ENCODE results near the gene SRRT.
A peak's percentile ranks its signal among the peaks of the same experiment; 100 is the strongest.

The SRRT gene

GRCh38 chr7:100829150-100829716 is 45.7 kb upstream of the SRRT start:
- TF ChIP-seq CTCF (IDR thresholded peaks at IDR 0.05; ENCODE audit: extremely low read depth, missing control alignments) = no peak
- peak; percentile 17 for DNase-seq (ENCODE audit: low spot score)

DNA sequence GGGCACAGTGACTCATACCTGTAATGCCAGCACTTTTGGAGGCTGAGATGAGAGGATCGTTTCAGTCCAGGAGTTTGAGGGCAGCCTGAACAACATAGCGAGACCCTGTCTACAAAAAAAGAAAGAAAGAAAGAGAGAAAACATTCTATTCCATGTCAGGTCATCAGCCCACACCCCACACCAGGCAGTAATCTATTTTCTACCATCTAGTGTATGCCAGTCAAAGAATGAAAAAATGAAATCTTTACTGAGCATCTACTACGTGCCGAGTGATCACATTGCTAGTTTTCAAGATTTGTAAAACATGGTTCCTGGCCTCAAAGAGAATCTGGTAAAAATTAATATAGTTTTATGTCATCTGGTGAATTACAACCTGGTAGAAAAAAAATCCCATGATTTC is 44.5 kb upstream of the SRRT start:
- no peak for TF ChIP-seq CTCF (IDR thresholded peaks at IDR 0.05; ENCODE audit: extremely low read depth, missing control alignments)
- no peak for DNase-seq (ENCODE audit: low spot score)

DNA sequence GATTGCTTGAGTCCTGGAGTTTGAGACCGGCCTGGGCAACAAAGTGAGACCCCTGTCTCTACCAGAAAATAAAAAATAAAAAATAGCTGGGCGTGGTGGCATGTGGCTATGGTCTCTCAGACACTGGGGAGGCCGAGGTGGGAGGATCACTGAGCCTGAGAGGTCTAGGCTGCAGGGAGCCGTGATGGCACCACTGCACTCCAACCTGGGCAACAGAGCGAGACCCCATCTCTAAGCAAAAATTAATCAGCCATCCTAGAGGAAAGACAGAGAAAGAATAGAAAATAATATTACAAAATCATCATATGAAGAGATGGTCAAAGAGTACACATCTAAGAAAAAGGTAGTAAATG is 42.6 kb upstream of the SRRT start:
- no peak for DNase-seq (ENCODE audit: low spot score)
- no peak for TF ChIP-seq CTCF (IDR thresholded peaks at IDR 0.05; ENCODE audit: extremely low read depth, missing control alignments)

GRCh38 chr7:100835903-100836811 is 38.7 kb upstream of the SRRT start:
- TF ChIP-seq CTCF (IDR thresholded peaks at IDR 0.05; ENCODE audit: extremely low read depth, missing control alignments) = no peak
- DNase-seq (ENCODE audit: low spot score) = peak; percentile 13

DNA sequence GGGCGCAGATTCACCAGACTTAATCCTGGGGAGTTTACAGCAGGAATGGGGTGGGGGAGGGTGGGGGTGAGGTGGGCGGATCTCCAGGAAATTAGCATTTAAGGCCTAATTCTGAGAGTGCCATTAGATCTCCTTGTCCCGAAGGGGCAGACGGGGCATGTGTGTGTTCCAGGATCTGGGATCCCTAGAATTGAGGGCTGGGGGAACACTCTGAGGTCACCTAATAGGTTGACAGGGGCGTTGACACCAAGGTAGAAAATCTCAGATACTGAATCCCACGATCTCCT is 38.1 kb upstream of the SRRT start:
- TF ChIP-seq CTCF (IDR thresholded peaks at IDR 0.05; ENCODE audit: extremely low read depth, missing control alignments) = no peak
- peak; percentile 22 for DNase-seq (ENCODE audit: low spot score)

DNA sequence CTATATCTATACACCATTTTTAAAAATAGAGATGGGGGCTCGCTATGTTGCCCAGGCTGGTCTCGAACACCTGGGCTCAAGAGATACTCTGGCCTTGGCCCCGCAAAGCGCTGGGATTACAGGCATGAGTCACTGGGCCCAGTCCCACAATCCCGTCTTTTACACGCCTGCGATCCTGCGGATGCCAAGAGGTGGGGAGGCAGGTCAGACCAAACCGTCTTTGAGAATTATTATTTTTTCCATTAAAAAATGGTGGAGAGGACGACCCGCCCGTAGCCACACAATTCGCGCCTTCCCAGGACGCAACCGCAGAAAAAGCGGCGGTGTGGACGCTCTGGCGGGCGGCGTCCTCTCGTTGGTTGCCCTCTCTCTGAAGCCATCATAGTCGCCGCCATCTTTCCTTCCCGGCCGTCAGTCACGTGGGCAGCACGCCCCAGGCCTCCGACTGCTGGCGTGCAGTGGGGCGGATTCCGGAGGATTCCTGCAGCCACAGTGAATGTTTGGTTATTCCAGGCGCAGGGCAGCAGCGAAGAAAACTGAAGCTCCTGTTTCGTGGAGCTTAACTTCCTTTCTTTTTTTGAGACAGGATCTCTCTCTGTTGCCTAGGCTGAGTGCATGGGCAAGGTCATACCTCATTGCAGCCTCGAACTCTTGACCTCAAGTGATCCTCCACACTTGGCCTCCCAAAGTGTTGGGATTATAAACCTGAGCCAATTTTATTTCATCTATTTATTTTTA is 37.6 kb upstream of the SRRT start:
- TF ChIP-seq CTCF (IDR thresholded peaks at IDR 0.05; ENCODE audit: extremely low read depth, missing control alignments) = no peak
- DNase-seq (ENCODE audit: low spot score) = peak; percentile 86

GRCh38 chr7:100839361-100839760 is 35.5 kb upstream of the SRRT start:
- DNase-seq (ENCODE audit: low spot score) = no peak
- no peak for TF ChIP-seq CTCF (IDR thresholded peaks at IDR 0.05; ENCODE audit: extremely low read depth, missing control alignments)

All from GM20000 (cell line).